GM19455 (cell line): ENCODE data around the gene HCFC1R1.

Experiments
- ATAC-seq: cut with Tn5 transposase; IDR thresholded peaks from one replicate; pipeline ENCODE4 v1.9.1; 2021; ENCODE audit not compliant: unreplicated experiment

The HCFC1R1 gene

DNA sequence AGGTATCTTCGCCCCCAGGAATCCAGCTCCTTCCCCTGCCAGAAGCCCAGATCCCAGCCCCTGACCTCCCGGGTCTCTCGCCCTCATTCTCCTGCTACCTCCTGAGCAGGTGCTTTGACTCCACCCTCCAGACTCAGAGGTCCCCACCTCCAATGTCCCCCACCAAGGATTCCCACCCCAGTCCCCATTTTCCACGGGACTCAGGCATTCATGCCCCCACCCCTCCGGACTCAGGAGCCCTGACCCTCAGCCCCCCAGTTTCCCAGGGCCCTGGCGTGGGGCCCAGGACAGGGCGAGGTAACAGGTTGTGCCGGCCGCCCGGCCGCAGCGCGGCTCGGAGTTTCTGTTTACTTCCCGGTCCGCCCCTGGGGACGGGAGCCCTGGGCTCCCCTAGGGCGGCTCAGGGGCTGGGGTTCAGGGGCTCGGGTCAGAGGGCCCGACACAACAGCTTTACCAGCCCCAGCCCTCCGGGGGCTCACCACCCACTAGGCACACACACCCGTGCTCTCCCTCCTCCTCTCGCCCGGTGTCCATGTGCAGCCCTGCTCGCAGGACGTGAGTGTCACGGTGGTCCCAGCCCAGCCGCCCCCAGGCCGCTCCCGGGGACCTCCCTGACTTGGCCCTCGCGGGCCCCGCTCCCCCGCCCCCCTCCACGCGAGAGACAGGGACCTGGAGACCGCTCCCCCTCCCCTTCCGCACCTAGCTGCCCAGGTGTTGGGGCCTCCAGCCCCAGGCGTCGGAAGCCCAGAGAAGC is 12.4 kb upstream of the HCFC1R1 start:
- no peak for ATAC-seq

DNA sequence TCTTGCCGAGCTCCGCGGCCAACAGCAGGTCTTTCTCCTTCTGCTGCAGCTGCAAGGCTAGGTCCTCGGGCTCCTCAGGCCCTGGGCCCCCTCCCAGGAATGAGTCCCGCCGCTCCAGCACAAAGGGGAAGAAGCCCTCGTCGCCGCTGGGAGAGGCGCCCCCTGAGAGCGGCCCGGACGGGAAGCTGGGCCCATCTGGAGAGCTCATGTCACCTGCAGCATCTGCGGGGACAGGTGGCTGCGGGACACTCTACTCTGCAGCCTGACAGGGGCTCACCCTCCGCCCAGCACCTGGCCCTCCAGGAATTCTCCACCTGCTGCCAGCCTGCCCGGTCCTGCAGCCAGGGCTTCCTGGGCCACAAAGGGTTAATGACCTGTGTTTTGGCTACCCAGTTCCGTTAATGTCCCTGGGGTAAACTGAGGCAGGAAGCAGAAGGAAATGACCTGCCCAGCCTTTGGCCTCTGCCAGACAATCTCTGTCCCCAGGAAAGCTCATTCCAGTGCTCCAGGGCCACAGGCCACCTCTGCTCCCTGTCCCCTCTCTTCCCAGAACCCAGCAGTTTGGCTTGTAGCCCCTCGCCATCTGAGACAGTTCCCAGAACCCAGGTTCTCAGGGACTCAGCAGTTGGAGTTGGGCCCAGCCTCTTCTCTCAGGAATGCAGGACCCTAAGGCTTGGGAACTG is 11.7 kb upstream of the HCFC1R1 start:
- no peak for ATAC-seq

DNA sequence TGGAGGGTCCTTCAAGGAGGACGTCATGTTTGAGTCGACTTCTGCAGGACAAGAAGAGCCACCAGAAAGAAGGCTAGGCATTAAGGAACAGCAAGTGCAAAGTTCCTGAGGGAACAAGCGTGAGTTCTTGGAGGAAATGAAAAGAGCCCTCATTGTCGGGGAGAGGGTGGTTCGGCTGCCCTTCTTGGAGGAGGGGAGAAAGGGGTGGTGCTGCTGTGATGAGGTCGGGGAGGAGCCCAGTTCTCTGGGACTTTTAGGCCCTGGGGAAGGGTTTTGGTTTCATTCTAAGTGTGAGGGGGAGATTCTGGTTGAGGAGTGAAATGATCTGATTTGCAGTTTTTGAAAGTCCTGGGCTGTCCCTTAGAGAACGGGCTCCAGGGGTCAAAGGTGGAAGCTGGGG is 8.9 kb upstream of the HCFC1R1 start:
- no peak for ATAC-seq

DNA sequence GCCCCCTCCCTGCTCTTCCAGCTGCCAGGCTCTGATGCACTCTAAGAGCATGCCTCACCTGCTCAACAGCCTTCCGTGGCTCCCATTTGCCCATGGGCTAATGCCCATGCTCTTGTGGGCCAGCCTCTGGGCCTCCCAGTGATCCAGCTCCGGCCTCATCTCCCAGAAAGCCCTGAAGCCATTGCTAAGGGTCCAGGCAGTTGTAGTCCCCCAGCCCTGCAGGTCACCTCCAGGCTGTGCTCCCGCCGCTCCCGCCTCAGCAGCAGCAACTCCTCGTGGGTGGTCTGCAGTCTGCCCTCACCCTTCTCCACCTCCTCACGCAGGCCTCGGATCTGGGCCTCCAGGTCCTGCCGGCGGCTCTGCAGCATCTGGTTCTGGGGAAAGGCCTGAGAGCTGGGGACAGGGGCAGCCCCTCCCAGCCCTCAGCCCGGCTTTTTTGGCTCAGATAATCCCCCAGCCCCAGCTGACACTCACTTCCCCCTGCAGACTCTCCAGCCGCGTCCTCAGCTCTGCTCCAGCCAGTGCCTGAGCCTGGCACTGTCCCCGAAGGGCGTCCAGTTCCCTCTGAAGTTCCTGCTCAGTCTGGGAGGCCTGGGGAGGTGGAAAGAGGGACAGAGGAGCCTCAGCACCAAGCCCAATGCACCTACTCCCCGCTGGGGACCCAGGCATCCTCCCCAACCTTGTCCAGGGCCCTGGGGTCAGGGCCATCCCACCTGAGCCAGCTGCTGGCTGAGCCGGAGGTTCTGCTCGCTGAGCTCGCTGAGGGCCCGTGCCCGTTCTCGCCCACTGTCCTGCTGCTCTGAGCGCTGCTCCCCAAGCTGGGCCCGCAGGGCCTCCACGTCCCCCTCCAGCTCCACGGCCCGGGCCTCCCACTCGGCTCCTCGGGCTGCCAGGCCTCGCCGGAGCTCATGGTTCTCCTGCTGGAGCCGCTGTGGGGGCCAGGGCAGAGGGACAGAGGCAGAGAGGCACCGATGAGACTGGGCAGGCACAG is 6.8 kb upstream of the HCFC1R1 start:
- no peak for ATAC-seq

DNA sequence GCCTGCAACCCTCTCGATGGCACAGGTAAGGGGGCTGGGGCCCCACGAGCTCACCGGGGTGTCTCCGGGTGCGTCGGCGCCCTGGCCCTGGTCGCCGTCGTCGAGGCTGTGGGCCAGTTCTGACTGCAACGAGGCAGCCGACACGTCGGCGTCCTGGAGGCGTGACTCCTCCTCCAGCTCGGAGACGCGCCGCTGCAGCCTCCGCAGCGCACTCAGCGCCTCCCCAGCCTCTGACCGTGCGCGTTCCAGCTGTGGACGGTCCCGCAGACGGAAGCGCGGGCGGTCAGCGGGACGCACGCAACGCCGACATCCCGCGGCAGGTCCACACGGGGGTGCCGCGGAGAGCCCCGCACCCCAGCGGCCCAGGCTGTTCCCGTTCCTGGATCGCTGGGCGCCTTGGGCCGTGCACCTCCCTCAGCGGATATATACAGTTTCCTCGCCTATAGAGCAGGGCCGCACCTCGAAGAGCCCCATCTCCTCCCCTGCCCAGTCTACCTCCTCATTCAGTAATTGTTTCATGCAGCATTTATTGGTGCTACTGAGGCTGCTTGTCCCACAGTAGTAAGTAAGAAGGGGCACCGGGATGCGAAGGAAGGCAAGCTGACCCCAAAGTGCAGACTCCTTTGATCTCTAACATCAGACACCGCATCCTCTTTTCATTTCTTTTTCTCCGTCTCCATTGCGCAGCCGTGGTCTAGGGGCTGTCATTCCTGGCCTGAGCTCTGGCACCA is 5.9 kb upstream of the HCFC1R1 start:
- ATAC-seq = no peak

DNA sequence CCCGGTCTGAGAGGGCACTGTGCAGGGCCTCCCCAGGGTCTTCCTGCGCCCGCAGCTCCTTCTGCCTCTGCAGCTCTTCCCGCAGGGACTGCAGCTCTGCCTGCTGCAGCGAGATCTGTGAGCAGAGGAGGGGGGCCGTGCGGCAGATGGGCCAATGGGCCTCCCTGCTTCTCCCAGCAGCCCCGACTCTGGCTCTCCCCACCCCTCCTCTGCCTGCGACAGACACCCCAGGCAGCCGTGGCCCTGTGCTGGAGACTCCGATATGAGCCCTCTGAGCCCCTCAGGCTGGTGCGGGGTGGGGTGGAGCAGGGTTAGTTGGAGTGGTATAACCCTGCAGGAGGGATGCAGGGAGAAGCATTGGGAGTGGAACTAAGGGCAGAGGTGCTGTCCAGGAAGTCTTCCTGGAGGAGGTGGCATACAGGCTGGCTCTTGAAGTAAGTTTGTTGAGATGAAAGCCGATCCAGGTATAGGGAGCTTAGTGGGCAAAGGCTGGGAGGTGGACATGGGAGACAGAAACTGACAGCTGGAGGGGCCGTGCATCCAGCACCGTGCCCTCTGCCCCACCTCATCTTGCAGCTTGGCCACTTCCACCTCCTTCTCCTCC is 5.1 kb upstream of the HCFC1R1 start:
- ATAC-seq = no peak

DNA sequence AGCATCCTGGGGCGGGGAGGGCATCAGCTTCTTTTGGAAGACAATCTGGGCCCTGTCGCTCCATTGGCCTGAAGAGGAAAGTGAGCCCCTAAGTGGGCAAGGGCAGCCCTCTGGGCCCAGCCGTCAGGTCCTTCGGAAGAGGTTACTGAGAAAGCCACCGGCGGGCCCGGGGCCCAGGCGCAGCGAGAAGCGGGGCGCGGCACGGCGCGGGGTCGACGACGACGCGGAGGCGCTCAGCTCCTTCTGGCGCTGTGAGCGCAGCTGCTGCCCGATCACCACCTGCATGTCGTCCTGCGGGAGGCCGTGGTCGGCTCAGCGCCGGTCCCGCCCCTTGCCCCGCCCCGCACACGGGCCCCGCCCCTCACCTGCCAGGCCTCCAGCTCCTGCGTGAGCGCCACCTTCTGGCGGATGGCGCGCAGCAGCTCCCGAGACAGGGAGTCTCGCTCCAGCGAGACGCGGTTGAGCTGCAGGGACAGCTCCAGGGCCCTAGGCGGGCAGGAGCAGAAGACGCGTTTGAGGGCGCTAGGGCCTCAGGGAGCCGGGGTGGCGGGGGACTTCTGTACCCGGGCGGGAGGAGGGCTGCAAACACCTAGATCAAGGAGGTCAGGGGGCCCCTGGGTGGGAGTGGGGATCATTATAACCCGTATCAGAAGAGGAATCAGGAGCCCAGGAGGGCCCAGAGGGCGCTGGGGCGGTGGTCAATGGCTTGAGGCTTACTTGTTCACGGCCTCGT is 4.4 kb upstream of the HCFC1R1 start:
- ATAC-seq = no peak

DNA sequence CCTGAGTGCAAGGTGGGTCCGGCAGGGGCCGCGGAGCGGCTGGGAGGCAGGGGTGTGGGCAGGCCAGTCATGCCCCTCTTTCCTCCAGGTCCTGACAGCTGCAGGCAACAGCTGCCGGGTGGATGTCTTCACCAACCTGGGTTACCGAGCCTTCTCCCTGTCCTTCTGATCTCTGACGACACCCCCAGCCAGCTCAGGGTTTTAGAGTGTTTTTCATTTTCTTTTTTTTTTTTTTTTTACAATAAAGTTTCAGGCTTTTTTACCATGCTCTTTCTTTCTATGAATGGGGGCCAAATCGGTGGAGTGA is 3.7 kb upstream of the HCFC1R1 start:
- no peak for ATAC-seq

DNA sequence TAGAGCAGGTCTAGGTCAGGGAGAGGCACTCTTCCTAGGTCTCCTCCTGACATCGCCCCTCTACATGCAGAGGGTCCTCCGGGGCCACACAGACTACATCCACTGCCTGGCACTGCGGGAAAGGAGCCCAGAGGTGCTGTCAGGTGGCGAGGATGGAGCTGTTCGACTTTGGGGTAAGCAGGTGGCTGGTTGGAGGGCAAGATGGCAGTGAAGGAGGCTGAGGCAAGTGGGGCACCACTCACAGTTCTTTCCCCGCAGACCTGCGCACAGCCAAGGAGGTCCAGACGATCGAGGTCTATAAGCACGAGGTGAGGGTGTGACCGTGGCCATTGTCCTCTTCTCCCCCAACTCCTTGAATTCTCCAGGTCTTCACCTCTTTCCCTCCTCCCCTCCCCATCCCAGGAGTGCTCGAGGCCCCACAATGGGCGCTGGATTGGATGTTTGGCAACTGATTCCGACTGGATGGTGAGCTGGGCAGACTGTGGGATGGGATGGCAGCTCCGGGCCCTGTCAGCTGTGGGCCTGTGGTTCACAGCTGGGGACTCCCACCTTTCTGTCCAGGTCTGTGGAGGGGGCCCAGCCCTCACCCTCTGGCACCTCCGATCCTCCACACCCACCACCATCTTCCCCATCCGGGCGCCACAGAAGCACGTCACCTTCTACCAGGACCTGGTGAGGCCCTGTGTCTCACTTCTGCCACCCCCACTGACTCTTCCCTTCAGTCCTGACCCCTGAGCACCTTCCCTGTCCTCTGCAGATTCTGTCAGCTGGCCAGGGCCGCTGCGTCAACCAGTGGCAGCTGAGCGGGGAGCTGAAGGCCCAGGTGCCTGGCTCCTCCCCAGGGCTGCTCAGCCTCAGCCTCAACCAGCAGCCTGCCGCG is 3.1 kb upstream of the HCFC1R1 start:
- no peak for ATAC-seq

DNA sequence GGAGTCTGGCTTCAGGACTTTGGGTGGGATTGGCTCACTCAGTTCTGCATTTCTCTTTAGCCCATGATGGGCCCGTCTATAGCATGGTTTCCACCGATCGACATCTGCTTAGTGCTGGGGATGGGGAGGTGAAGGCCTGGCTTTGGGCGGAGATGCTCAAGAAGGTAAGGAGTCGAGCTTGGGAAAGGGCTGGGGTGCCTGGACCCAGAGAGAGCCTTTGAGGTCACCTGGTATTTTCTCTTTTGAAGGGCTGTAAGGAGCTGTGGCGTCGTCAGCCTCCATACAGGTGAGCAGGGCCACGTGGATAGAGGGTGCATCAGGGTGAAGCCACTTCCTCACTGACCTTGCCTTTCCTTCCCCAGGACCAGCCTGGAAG is 2.2 kb upstream of the HCFC1R1 start:
- ATAC-seq = no peak

DNA sequence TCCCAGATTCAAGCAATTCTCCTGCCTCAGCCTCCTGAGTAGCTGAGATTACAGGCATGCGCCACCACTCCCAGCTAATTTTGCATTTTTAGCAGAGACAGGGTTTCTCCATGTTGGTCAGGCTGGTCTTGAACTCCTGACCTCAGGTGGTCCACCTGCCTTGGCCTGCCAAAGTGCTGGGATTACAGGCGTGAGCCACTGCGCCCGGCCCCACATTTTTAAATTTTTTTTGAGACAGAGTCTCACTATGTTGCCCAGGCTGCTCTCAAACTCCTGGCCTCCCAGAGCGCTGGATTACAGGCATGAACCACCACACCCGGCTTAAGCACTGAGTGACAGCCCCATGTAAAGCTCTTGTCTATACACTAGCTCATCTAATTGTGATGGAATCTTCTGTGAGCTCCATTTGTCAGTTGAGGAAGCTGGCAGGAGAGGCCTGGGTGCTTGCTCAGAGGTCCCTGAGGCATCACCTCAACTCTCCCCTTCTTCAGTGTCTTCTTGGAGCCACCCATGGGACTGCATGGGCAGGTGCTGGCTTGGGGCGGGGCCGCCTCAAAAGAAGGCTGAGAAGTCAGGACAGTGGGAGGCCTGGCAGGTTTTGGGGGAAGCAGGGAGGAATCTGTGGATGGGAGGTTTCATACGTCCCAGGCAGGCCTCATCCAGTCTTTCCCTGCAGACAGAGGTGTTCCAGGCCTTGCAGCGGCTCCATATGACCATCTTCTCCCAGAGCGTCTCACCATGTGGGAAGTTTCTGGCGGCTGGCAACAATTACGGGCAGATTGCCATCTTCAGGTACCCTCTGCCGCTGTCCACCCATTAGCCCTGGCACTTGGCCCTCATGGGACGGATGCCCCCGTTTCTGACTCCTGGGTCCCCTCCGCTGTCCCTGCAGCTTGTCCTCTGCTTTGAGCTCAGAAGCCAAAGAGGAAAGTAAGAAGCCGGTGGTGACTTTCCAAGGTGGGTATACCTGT is 1.6 kb upstream of the HCFC1R1 start:
- ATAC-seq = no peak

DNA sequence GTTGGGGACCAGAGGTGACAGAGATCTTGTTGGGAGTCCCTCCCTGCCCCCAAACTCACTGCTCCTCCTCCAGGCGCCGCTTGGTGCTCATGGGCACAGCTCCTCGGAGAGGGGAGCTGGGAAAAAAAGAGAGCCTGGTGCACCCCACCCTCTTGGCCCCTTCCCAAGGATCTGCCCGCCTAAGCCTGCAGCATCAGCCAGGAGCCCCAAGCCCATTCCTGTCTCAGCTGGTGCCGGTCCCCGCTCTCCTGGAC is 400 bp downstream of the HCFC1R1 start:
- ATAC-seq = no peak

DNA sequence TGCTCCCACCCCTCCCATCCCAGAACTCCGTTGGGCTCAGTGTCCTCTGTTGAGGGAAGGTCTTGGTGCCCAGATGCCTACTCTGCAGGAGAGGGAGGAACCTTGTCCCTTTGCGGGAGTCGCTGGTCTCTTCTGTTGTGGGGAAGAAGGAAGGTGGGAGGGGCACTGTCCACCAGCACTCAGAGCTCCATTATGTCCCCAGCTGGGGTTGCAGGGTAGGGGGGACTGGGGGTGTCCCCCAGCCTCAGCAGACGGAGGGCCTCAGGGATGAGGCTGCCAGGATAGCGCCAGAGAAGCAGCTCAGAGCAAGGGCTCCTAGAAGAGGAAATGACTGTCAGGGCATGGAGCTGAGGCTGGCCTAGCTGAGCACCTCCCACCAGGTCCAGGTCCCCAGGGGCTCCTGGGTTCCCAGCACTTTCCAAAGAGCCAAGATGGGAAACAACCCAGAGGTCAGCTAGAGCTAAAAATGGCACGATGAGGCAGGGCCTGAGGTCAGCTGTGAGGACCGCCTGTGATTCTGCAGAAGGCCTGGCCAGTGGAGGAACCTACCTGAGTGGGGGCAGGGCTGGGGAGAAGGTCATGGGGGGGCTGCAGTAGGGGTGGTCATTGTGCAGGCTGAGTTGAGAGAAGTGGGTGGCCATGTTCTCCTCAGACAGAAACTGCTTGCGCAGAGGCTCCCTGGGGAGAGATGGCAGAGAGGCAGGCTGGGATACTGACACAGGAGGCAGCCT is 893 bp downstream of the HCFC1R1 start:
- ATAC-seq = no peak

DNA sequence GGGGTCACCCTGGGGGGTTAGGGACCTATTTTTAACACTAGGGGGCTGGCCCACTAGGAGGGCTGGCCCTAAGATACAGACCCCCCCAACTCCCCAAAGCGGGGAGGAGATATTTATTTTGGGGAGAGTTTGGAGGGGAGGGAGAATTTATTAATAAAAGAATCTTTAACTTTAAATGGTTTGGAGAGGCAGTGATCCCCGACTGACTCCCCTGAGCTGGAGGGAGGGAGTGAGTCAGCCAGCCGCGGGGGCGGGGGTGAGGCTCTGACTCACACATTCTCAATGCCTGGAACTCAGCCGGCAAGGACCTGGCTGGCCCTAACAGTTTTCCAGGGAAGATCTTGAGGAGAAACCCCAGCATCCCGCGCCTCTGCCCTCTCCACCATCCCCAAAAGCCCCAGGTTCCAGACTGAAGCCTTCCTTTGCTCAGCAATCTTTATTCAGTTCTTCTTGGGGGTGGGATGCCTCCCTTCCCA is 1.5 kb downstream of the HCFC1R1 start:
- ATAC-seq = no peak

DNA sequence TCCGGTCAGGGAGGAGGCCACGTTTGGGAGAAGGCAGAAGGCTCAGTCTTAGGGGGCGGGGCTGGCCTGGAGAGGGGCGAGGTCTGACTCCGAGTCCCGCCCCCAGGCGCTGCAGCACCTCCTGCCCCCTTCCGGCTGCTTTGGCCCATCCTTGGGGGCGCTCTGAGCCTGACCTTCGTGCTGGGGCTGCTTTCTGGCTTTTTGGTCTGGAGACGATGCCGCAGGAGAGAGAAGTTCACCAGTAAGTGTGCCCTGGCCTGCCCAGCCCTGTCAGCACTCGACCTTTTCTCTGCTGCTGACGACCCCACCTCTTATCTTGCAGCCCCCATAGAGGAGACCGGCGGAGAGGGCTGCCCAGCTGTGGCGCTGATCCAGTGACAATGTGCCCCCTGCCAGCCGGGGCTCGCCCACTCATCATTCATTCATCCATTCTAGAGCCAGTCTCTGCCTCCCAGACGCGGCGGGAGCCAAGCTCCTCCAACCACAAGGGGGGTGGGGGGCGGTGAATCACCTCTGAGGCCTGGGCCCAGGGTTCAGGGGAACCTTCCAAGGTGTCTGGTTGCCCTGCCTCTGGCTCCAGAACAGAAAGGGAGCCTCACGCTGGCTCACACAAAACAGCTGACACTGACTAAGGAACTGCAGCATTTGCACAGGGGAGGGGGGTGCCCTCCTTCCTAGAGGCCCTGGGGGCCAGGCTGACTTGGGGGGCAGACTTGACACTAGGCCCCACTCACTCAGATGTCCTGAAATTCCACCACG is 2.1 kb downstream of the HCFC1R1 start:
- ATAC-seq = no peak

DNA sequence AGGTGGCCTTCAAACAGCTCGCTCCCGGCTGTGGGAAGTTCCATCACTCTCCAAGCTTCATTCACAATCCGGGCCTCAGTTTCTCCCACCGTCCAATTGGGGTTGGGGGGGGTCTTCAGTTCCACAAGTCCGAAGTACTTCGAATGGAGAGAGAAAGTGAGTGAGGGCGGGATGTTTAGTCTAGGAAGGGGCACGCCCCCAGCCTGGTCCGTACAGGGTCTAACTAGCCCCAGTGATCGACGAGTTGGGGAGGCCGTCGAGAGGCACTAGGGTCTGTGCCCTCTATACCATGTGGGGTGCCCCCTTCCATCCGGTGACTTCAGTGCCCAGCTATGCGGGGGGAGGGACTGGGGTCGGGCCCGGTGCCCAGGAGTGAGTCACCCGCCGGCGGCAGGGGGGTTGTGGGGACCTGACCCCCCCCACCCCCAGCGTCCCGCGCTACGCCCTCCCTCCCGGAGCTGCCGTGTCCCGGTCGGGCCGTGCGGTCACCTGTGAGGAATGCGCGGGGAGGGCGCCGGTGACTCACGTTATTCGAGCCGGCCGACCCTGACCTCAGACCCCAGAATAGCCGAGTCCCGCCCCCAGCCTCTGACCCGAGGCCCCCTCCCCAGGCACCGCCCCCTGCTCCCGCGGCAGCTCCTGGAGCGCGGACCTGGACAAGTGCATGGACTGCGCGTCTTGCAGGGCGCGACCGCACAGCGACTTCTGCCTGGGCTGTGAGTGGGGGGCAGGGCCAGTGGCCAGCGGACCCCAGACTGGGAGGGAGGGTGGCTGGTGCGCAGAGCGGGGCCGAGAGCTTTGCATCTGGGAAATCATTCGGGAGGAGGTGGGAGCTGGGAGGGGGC is 2.9 kb downstream of the HCFC1R1 start:
- ATAC-seq = no peak
